GM21619 (cell line): ENCODE results near the gene EFNA5.
"Not testable (repeated sequence)": the region's sequence is repeated elsewhere in the genome, so short reads cannot be mapped to it uniquely, and the experiment has no call there.

Experiments
- ATAC-seq: cut with Tn5 transposase; IDR thresholded peaks from one replicate; pipeline ENCODE4 v1.9.1; 2021; ENCODE audit not compliant: unreplicated experiment

Gene EFNA5

GRCh38 chr5:107466233-107466769 is 204.4 kb downstream of the EFNA5 start:
- ATAC-seq = no peak

DNA sequence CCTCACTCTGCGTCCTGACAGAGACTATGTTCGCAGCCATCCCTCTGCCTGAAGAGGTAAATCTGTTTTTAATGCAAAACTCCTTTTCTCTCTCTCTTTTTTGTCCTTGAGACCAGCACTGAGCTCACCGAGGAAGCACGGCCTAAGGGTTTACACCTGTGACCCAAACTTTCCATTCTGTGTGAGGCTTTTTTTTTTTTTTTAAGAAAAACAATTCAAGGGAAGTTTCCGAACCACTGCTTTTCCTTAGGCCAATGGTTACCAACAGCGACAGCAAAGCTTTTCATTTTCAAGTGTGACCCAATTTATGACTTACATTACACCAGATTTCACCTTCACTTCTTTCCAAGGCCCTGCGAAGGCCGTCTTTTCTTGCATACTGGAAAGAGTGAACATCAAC is 205.9 kb downstream of the EFNA5 start:
- no peak for ATAC-seq

DNA sequence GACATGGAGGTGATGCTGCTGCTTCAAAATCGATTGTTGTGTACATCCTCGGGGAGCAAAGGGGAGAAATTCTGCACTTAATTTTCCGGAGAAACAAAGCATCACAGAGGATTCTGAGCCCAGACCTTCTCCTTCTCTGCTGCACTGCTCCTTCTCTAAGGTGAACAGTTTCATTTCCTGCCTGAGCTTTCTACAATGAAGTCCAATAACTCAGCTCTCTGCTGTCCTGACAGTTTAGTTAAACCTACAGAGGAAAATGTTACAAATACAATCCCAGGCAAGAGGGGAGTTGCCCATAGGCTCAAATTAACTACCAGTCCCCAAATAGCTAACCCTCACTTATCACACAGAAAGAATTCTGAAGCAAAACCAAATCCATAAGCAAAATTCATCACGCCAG is 206.3 kb downstream of the EFNA5 start:
- no peak for ATAC-seq

GRCh38 chr5:107463731-107464130 is 207.0 kb downstream of the EFNA5 start:
- ATAC-seq = no peak

DNA sequence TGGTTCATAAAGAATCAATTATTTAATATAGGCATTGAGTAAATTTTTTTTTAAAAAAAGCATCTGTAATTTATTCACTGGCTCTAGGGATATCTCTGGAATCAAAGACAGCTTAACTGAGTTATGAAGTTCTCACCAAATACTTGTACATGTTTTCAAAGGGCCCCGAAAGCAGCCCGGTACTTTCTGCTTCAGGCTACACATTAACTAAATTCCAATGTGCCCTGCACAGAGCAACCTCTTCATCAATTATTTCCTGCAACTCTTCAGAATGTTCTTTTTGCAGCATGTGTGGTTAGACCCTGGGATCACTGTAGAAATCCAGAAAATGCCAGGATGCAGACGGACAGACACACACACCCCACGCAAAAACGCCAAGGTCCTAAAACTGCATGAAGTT is 209.0 kb downstream of the EFNA5 start:
- ATAC-seq = no peak

DNA sequence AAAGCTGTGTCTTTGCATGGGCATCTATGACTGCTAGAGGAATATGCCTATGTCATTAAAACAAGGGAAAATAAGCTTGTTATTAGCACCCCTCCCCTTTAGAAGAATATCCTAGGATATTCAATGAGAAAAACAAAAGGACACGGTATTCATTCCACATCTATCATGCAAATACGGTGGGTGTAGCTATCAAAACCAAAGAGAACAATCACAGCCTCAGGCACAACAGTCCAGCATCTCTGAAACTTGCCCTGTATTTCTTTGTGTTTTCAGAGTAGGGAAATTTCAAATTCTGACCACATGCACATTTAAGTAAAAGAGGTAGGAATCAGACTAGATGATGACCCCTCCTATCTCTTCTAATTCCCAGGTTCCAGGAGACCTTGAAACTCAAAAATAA is 209.9 kb downstream of the EFNA5 start:
- ATAC-seq = no peak

DNA sequence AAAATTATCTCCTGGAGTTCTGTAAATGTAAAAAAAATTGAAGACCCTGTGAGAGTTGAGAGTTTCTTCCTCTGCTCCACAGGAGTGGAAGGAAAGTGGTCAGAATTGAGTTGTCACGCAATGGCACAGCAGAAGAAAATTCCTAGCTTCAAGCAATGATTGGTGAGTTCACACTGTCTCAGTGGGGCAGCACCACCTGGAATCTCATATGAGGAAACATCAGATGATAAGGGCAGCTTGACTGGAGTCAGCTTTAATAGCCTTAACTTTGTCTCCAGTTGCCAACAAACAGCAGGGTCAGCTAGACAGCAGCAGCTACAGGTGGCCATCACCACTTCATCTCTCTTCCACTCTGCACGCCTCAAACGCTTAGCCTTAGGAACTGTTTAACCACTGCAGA is 211.1 kb downstream of the EFNA5 start:
- ATAC-seq = no peak

- ATAC-seq = no peak
Observed at GRCh38 chr5:107458322-107458721, 212.4 kb downstream of the EFNA5 start.

GRCh38 chr5:107457881-107458280 is 212.9 kb downstream of the EFNA5 start:
- ATAC-seq = no peak

DNA sequence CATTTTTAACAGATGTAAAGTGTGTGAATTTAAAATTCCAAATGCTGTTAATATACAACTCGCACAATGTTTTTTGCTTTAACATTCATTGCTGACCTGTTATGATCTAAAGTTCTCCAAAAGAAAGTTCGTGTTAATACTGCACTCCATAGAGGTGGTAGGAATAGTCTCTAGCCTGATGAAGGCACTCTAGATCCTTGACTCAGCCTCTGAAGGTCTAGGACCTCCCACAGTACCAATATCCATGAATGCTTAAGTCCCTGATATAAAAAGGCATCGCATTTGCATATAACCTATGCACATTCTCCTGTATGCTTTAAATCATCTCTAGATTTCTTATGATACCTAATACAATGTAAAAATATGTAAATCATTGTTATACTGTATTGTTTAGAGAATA is 213.6 kb downstream of the EFNA5 start:
- ATAC-seq = no peak

DNA sequence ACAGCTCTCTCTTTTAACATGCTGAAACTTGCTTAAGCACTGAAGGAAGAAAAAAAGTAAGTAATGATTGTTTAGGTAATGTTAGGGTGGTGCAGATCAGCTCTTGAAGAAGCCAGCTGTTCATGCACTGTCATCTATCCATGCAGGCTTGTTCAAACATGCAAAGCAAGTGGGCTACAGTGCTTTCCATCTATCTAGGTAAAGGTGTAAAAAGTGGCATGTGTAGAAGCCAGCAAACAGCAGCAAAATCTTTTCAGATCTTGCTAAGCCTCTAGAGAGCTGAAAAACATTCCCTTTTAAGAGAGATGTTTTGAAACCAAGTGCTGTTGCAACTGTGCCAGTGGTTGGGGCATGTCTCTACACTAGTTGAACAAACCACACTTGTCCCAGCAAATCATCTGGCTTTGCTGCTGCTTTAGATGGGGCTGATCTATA is 214.4 kb downstream of the EFNA5 start:
- ATAC-seq = peak; percentile 82

GRCh38 chr5:107455111-107455544 is 215.6 kb downstream of the EFNA5 start:
- ATAC-seq = no peak

- not testable (repeated sequence) for ATAC-seq
Observed at GRCh38 chr5:107451827-107452226, 218.9 kb downstream of the EFNA5 start.

DNA sequence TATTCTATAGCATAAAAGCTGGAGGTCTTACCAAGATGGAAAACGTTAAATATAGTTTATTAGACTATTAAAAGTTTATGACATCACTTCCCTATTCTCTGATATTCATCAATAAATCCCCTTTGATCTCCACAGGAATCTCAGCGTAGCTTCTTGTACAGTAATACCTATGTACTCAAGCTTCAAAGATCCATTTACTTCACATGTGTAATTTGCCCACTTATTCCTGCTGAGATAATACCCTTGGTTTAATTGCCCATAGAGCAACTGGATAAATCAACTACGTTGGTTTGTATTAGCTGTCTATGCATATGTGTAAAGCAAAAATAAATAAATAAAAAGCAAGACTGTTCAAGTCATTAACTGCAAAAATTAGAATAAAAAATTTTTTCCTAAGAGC is 219.7 kb downstream of the EFNA5 start:
- ATAC-seq = no peak

GRCh38 chr5:107450531-107450930 is 220.2 kb downstream of the EFNA5 start:
- ATAC-seq = no peak

DNA sequence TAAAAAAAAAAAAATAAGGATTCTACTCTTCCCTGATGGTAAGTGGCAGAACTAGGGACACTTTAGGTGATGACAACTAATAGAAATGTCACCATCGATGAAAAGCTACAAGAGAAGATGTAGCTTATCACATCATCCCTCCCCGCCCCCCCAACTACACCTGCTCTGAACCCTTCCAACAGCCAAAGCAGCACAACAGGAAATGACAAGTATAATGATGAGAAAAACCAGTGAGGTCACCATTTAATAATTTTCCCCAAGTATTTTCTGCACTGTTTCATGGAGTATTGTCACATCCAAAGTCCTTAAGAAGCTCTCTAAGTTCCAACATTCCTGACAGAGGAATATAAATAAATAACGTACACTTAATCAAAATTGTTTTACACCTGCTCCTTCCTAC is 221.4 kb downstream of the EFNA5 start:
- no peak for ATAC-seq

- no peak for ATAC-seq
Observed at GRCh38 chr5:107447587-107447986, 223.2 kb downstream of the EFNA5 start.

DNA sequence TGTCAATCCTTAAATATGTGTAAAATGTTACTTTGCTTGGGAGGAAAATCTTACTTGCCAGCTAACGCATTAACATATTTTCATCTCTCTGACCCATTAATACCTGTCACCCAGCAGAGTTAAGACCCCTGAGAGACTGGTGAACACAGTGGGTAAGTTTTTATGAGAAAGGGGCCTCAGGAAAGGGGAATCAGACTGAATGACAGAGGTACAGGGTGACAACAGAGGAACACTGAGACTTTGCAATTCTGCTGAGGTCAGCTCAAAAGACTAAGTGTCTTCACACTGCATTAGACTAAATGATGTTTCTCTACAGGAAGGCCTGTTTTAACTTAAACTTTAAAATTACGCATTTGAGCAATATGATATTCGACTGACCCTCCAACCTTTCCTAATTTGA is 223.8 kb downstream of the EFNA5 start:
- ATAC-seq = no peak

DNA sequence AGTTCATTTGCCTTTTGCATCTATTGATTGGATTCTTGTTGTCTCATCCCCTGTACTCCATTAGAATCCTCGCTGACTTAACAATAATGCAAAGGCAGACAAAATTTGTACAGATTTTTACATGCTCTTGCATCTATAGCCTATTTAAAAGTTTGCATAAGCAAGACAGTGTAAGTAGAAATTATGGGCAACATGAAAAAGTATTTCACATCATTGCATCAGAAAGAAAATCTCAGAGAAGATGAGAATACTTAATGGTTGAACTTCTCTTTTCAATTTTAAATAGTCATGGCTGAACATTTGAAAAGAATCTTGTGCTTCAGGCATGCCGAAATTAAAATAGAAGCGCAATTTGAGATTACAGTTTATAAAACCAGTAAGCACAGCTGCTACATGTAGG is 226.4 kb downstream of the EFNA5 start:
- ATAC-seq = no peak

DNA sequence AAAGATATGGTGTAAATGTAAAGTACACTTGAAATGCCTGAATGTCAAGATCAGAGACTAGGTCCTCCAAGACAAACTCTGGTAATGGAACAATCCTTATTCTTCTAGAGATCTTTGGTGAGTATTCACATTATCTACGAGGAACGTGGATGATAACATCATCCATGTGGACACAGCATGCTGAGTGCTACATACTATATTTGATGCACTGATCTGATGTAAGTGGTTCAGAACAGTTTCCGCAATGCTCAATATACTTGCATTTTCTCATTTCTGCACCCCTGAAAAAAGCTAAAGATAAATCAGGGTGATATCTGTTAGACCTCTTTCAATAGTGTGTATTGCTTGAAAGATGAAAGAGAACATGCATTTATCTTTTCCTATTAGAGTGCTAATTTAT is 226.8 kb downstream of the EFNA5 start:
- ATAC-seq = no peak

DNA sequence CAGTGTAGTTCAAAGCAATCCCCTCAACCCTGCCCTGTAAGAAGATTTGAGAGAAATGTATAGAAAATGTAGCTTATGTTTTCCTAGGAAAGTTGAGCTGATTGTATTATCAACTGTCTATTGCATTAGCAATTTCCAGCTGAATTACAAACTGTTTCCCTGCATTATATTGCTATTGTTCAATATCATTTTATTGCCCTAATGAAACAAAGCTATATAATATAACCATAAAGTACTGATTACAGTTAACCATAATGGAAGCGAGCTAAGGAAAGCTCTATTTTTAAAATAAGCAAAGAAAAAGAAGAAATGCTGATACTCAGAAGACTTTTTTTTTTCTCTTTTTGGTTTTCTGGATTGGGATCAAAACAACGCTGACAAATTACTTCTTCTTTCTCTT is 228.3 kb downstream of the EFNA5 start:
- no peak for ATAC-seq

DNA sequence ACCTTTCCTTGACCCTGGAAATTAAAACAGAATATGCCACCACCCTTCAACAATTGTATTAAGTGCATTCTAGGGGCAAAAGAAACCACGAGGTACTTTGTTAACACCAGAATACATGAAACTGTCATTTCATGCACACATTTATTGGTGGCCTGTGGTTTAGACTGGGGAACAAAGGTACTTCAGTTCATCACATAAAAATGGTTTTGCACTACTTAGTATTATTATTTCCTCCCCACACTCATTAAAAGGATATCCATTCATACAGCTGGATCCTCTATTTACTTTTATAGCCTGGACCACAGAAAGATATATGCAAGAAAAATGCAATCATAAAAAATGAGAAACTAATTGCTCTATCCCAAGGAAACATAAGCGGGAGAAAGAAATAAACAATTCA is 230.9 kb downstream of the EFNA5 start:
- ATAC-seq = no peak

- no peak for ATAC-seq
Observed at GRCh38 chr5:107437986-107438510, 232.7 kb downstream of the EFNA5 start.
